GM19035 (cell line): Measurements from ENCODE around the gene AOAH.
"Not testable (repeated sequence)": the region's sequence is repeated elsewhere in the genome, so short reads cannot be mapped to it uniquely, and the experiment has no call there.

Experiments
- ATAC-seq: cut with Tn5 transposase; IDR thresholded peaks from one replicate; pipeline ENCODE4 v1.9.1; 2021; ENCODE audit not compliant: unreplicated experiment

Gene AOAH

GRCh38 chr7:36703860-36704259 lies 20.4 kb downstream of the AOAH start:
- not testable (repeated sequence) for ATAC-seq

- peak; percentile 73 for ATAC-seq
Measured at GRCh38 chr7:36692456-36692855, 31.8 kb downstream of the AOAH start.

GRCh38 chr7:36691983-36692382 lies 32.3 kb downstream of the AOAH start:
- no peak for ATAC-seq

- ATAC-seq, result no peak
Measured at GRCh38 chr7:36690514-36691187, 33.6 kb downstream of the AOAH start.

GRCh38 chr7:36690041-36690440 lies 34.3 kb downstream of the AOAH start:
- no peak for ATAC-seq

- no peak for ATAC-seq
Measured at GRCh38 chr7:36686499-36686898, 37.8 kb downstream of the AOAH start.

GRCh38 chr7:36684954-36685353 lies 39.3 kb downstream of the AOAH start:
- ATAC-seq, result no peak

GRCh38 chr7:36683695-36684357 lies 40.5 kb downstream of the AOAH start:
- no peak for ATAC-seq

GRCh38 chr7:36683111-36683510 lies 41.2 kb downstream of the AOAH start:
- no peak for ATAC-seq

GRCh38 chr7:36682102-36682501 lies 42.2 kb downstream of the AOAH start:
- no peak for ATAC-seq

GRCh38 chr7:36677769-36678437 lies 46.4 kb downstream of the AOAH start:
- ATAC-seq, result no peak

- ATAC-seq, result no peak
Measured at GRCh38 chr7:36673703-36674102, 50.6 kb downstream of the AOAH start.

GRCh38 chr7:36671432-36671829 lies 52.9 kb downstream of the AOAH start:
- ATAC-seq, result no peak

GRCh38 chr7:36670585-36671431 lies 53.5 kb downstream of the AOAH start:
- ATAC-seq, result peak; percentile 62

GRCh38 chr7:36668750-36669149 lies 55.5 kb downstream of the AOAH start:
- no peak for ATAC-seq

- no peak for ATAC-seq
Measured at GRCh38 chr7:36668080-36668479, 56.2 kb downstream of the AOAH start.

GRCh38 chr7:36667007-36667745 lies 57.1 kb downstream of the AOAH start:
- no peak for ATAC-seq

- ATAC-seq, result no peak
Measured at GRCh38 chr7:36663481-36663880, 60.8 kb downstream of the AOAH start.

- no peak for ATAC-seq
Measured at GRCh38 chr7:36661135-36661840, 63.0 kb downstream of the AOAH start.
